NB4 (cell line): Measurements from ENCODE around the gene PRPS1.

Experiments used
- DNase-seq: peaks from one replicate; pipeline ENCODE4 v3.0.0; 2010; ENCODE audit warnings: low read depth
- H3K4me3 ChIP-seq: one replicate; pipeline ENCODE4 v1.5.1; 2011; ENCODE audit warnings: mild to moderate bottlenecking, low read depth, low read length, moderate library complexity
- CTCF ChIP-seq: IDR thresholded peaks from one replicate; pipeline ENCODE4 v1.5.1; 2012; ENCODE audit warnings: low read depth, low read length
- MAX ChIP-seq: IDR thresholded peaks from 2 replicates; pipeline ENCODE4 v1.6.1; 2011; ENCODE audit warnings: low read depth, low read length
- MYC ChIP-seq: IDR thresholded peaks from 2 replicates; pipeline ENCODE4 v1.6.1; 2011; ENCODE audit warnings: low read depth, low read length
- POLR2A ChIP-seq: IDR thresholded peaks from 2 replicates; pipeline ENCODE4 v1.6.1; 2011; ENCODE audit warnings: mild to moderate bottlenecking; ENCODE audit not compliant: insufficient read length; ENCODE audit errors: extremely low read depth

The PRPS1 gene

GRCh38 chrX:107687445-107687844, 59.1 kb downstream of the PRPS1 start:
- TF ChIP-seq CTCF, result no peak
- TF ChIP-seq POLR2A, result no peak
- no peak for TF ChIP-seq MYC
- TF ChIP-seq MAX, result no peak
- no peak overlapping the region for H3K4me3 ChIP-seq
- DNase-seq, result no peak

DNA sequence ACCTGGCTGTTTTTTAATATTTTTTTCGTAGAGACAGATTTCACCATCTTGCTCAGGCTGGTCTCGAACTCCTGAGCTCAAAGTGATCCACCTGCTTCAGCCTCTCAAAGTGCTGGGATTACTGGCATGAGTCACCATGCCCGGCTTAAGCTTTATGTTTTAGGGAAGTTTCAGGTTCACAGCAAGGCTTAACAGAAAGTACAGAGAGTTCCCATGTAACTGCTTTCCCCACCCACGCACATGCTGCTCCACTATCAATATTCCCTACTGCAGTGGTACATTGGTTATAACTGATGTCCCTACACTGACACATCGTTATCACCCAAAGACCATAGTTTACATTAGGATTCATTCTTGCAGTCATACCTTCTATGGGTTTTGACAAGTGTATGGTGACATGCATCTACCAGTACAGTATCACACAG, 62.7 kb downstream of the PRPS1 start:
- DNase-seq, result peak; percentile 46
- H3K4me3 ChIP-seq, result no peak overlapping the region
- TF ChIP-seq CTCF (no peak), MYC (no peak), MAX (no peak), POLR2A (no peak)

GRCh38 chrX:107699616-107700015, 71.3 kb downstream of the PRPS1 start:
- H3K4me3 ChIP-seq, result no peak overlapping the region
- DNase-seq, result no peak
- TF ChIP-seq CTCF, result no peak
- no peak for TF ChIP-seq POLR2A
- TF ChIP-seq MYC, result no peak
- TF ChIP-seq MAX, result no peak

DNA sequence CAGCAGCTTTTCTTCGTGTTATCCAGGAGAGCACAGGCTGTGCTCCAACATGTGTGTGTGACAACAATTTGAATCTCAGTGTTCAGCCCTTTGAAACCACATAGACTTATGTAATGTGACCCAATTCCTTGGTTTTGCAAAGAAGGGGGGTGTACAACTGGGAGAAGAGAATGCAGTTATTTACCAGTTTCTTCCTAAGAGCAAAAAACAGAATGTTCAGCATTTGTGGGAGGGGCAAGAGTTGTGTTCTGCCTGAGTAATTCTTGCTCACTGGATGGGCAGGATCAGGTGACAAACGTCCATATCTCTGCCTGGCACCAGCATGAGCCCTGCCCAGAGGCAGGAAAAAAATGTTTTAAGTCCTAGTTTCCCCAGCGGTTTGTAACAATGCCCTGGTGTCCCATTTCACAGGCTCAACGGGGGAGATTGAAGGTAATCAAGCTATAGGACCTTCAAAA, 72.0 kb downstream of the PRPS1 start:
- peak; percentile 43 for DNase-seq
- H3K4me3 ChIP-seq, result no peak overlapping the region
- TF ChIP-seq CTCF (no peak), POLR2A (no peak), MYC (no peak), MAX (no peak)
